Activated CD4-positive, alpha-beta T cell treated with anti-CD3 and anti-CD28 coated beads for 48 hours (primary cell): ENCODE measurements around the gene ERC2.

ENCODE experiments used
- DNase-seq: peaks from one replicate; pipeline ENCODE4 v3.0.0-alpha.2; 2020

Gene ERC2

GRCh38 chr3:55770077-55770476 lies 698.2 kb downstream of the ERC2 start:
- no peak for DNase-seq

DNA sequence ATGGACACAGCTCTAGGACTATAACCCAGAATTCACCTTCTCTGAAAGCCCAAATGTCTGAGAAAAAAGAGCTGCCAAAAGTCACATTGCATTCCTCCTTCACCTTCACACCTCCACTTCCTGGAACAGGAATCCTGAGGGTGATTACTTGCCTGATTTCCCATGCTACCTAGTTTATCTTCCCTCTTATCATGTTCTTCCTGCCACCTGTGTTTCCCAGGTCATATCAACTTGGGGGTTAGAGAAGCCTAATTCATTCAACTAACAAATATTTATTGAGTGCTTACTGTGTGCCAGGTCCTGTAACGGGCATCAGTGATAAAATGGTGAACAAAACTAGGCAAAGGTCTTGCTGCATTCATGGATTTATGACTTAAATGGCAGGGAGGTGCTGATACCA lies 701.5 kb downstream of the ERC2 start:
- DNase-seq = no peak

GRCh38 chr3:55765906-55766701 lies 702.2 kb downstream of the ERC2 start:
- no peak for DNase-seq

GRCh38 chr3:55765398-55765797 lies 702.9 kb downstream of the ERC2 start:
- no peak for DNase-seq

- no peak for DNase-seq
These were observed 711.3 kb downstream of the ERC2 start for GRCh38 chr3:55756976-55757375.

- no peak for DNase-seq
These were observed 712.6 kb downstream of the ERC2 start for GRCh38 chr3:55755516-55756205.

DNA sequence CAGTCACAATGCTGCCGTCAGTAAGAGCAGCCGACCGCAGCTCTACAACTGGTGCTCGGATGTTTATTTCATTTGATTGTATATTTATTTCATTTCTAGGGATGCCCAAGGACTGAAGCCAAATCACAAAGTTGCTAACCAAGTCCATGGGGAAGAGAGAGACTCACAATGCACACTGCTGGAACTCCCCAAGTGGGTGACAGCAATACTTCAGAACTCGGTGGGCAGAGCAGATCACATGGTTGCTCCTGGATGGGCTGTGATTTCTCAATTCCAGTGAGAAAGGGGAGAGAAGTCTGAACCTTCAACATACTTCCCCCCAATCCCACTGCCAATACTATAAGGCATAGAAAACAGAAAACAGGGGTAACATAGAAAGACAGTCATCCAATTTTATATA lies 715.4 kb downstream of the ERC2 start:
- DNase-seq = no peak

DNA sequence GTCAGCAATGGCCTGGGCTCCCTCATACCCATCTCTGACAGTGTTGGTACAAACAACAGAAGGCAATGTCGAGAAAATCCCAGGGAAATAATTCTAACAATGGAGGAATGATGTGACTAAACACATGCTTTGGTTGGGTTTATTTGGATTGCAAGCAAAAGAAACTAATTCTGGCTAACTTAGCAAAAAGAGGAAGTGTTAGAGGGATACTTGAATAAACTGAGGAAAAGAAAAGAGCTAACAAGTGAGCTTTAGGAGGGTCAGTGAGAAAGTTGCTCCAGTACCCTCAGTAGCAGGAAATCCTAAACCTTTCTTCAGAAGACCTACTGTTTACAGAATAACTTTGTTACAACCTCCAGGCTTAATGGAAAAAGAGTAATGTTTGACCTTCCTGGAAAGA lies 716.5 kb downstream of the ERC2 start:
- no peak for DNase-seq

DNA sequence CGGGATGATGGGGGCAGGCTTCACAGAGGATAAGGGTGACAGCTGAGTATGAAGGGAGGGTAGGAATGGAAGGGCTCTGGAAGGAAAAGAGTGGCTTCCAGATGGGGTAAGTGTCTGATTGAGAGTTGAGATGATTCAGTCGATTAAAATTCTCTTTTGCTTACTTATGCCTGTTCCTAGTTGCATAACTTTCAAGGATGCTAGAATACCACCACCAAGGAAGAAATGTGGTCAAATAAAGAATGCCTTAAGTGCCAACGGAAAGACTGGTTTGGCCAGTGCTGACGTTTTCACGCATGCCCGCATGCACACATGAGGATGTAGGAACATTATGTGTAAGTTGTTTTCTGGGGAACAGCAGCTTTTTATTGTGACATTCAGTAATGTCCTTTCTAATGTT lies 717.7 kb downstream of the ERC2 start:
- no peak for DNase-seq

GRCh38 chr3:55749036-55749435 lies 719.2 kb downstream of the ERC2 start:
- no peak for DNase-seq

- no peak for DNase-seq
These were observed 721.4 kb downstream of the ERC2 start for GRCh38 chr3:55746808-55747413.

DNA sequence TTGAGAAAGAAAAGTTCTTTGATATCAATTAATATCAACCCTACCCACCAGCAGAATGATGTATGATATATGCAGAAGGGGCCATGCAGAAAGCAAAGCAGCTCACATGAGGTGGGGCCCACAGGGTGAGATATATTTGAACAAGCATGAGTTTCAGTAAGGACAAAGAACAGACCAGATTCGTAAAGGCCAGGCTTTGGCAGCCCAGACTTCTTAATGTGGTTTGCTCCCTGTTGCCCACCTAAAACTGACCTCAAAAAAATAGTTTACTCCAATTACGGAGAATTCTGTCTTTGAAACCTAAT lies 725.5 kb downstream of the ERC2 start:
- no peak for DNase-seq

GRCh38 chr3:55742022-55742831 lies 726.0 kb downstream of the ERC2 start:
- DNase-seq = no peak

DNA sequence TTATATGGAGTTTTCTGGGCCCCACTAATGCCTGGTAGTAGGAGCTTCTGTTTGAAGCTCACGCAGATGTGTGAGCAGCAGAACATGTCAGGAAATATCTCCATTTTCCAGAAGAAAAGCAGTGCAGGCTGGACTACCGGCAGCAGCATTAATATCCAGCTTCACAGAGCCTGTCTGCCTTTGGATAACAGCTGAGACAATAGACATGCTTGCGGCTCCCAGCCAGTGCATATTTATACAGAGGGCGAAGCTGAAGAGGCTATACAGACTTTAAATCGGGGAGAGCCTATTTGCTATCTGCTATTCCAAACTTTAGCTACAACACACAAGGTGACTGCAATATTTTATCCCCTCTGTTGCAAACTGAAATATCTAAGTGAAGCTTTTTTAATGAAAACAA lies 731.1 kb downstream of the ERC2 start:
- no peak for DNase-seq

DNA sequence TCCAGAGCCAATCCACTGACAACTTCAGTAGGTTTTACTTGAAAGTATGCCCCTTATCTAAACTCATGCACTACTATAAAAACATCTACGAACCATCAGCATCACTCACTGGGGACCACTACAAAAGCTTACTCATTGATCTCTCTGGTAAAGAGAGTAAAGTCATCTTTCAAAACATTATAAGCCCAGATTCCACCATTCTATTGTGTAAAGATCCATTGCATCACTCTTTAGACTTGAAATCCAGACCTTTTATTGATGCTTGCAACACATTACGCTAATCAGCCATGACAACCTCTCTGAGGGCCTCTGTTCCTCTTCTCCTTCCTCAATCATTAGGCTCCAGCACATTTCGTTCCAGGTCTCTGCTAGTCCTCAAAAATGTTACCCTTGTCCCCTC lies 732.3 kb downstream of the ERC2 start:
- DNase-seq = no peak

- DNase-seq = no peak
These were observed 736.5 kb downstream of the ERC2 start for GRCh38 chr3:55731741-55732140.

- DNase-seq = no peak
These were observed 738.7 kb downstream of the ERC2 start for GRCh38 chr3:55729546-55729945.

DNA sequence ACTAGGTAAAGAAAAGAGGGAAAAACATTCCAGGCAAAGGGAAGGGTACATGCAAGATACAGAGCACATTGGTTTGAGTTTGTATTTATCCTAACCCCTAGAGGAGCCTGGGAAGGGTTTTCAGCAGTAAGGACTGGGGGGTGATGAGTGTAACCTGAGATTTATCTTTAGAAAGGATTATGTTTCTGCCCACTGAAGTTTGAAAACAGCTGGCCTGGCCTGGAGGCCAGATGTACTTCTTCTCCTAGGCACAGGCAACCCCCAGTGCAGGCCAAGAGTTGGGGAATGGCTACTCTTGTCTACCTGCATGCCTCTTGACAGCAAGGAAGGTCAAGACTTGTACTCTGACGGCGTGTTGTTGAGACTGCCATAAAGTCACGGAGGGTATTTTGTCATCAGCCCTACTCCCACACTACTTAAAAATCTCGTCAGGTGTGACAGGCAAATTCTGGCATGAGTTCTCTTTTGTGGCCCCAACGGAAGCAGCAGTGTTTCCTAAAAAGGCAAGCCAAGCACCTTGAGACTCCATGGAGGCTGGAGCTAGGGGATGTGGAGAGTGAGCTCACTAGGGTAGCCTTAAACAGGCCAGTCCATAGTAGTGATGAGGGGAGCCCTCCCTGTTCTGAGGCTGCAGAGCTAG lies 739.7 kb downstream of the ERC2 start:
- DNase-seq = no peak

DNA sequence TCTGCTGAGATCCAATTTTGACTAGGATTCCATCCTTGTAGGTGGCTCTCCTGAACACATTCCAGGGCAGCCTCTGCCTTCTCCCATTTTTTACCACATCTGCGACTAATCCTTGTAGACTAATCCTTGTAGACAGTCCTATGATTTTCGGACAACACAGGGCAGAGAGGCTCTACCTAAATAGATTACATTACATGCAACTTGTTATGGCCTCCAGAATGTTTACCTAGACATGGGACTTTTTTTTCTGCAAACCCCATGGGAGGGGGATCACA lies 741.8 kb downstream of the ERC2 start:
- DNase-seq = no peak

GRCh38 chr3:55725681-55726500 lies 742.4 kb downstream of the ERC2 start:
- DNase-seq = no peak

DNA sequence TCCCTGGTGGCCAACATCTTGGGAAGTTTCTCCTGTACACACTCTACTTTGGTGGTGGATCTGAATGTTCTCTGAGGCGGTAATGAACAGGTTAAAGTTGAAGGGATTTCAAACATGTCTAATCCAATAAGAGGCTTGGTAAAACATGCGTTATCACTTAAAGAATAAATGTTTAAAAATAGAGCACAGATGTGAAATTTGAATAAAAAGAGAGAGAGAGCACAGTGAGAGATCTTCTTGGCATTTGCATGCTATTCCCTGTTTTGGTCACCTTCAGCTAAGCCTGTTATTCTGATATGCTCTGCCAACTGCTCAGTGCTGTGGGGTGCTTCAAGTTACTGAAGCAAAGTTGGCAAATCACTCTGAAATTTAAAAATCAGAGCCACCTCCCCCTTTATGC lies 743.4 kb downstream of the ERC2 start:
- DNase-seq = no peak

DNA sequence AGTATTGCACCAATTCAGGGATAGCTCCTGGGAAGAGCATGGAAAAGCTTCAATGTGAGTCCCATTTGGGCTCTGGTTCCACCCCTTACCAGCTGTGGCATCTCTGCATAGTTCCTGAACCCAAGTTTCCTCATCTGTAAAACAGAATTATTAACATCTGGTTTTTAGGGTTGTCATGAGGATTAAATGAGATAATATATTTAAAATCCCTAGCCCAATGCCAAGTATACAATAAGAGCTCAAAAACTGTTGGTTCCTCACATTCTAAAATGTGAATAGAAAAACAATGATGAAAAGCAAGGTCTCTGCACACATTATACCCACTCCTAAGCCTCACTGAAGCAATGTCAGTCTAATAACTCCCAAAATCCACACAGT lies 743.9 kb downstream of the ERC2 start:
- no peak for DNase-seq
